ENCODE data around the gene GIMAP2.

GRCh38 chr7:150666412-150666811 is 19.1 kb upstream of the GIMAP2 start:
- TF ChIP-seq, protein P1, sequence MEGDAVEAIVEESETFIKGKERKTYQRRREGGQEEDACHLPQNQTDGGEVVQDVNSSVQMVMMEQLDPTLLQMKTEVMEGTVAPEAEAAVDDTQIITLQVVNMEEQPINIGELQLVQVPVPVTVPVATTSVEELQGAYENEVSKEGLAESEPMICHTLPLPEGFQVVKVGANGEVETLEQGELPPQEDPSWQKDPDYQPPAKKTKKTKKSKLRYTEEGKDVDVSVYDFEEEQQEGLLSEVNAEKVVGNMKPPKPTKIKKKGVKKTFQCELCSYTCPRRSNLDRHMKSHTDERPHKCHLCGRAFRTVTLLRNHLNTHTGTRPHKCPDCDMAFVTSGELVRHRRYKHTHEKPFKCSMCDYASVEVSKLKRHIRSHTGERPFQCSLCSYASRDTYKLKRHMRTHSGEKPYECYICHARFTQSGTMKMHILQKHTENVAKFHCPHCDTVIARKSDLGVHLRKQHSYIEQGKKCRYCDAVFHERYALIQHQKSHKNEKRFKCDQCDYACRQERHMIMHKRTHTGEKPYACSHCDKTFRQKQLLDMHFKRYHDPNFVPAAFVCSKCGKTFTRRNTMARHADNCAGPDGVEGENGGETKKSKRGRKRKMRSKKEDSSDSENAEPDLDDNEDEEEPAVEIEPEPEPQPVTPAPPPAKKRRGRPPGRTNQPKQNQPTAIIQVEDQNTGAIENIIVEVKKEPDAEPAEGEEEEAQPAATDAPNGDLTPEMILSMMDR (IDR thresholded peaks at IDR 0.05; ENCODE audit: low read length), result no peak
- no peak for TF ChIP-seq EZH2 (IDR thresholded peaks at IDR 0.05; ENCODE audit: borderline replicate concordance, low read length)

Measured in OCI-LY1 (cell line).